ENCODE results near the gene PGS1.
"Not testable (repeated sequence)": the region's sequence is repeated elsewhere in the genome, so short reads cannot be mapped to it uniquely, and the experiment has no call there.

The PGS1 gene

DNA sequence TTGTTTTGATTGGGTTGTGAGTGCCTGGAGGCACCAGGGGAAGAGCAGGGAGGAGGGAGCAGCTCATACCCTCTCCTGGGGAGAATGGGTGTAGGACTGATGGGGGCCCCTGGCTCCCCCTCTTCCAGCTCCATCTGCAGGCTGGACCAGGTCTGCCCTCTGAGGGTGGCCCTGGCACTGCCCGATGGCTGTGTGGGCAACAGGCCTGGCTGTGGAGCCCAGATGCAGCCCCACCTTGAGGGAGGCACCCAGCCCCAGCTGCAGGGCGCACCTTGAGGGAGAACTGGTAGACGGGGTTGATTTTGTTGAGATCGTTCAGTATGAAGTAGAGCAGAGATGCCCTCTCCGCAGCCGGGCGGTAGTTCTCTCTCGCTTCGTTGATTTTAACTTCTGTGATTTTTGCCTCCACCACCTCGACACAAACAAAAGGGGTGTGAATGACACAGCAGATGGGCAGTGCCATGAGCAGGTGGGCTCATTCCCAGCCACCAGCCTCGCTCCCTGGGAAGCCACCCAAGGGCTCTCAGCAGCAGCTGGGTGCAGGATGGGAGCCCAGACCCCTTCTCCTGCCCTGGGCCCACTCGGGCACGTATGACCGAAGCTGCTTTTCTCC is 71.6 kb downstream of the PGS1 start:
- no peak for TF ChIP-seq TAF1 (IDR thresholded peaks at IDR 0.05; ENCODE audit: borderline replicate concordance, low read depth, low read length)
- no peak for TF ChIP-seq POLR2A (IDR thresholded peaks at IDR 0.05; ENCODE audit: low read depth, low read length)
- TF ChIP-seq POLR2AphosphoS5 (IDR thresholded peaks at IDR 0.05; ENCODE audit: low read depth, low read length), result no peak
- FAIRE-seq, result no peak

DNA sequence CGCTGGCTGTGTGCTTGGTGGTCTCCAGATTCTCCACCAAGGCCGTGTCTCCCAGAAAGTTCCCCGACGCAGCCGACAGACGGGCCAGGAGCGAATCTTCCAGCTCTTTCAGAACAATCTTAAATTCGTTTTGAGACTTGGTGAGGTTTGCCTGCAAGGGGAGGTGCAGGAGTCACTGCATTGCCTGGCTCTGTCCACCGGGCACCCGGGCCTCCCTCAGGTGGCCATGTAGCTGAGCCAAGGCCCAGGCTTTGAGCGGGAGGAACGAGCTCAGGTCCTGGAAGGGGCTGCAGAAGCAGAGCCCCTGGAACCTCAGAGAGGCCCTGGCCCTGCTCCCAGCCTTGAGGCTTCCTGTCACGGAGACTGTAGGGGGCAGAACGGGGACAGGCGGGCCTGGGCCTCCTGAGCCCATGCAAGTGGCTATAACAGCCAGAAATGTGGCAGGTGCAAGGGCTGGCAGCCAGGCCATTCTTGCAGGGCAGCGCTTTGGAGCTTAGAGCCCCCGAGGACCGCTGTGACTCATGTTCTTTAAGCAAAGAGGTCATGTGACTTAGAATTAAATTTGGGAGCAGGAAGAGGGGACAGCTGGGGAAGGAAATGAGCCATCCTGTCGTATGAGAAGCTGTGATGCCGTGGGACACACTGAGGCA is 72.4 kb downstream of the PGS1 start:
- TF ChIP-seq POLR2A (IDR thresholded peaks at IDR 0.05; ENCODE audit: low read depth, low read length), result no peak
- TF ChIP-seq POLR2AphosphoS5 (IDR thresholded peaks at IDR 0.05; ENCODE audit: low read depth, low read length), result no peak
- TF ChIP-seq TAF1 (IDR thresholded peaks at IDR 0.05; ENCODE audit: borderline replicate concordance, low read depth, low read length), result no peak
- no peak for DNase-seq (ENCODE audit: insufficient read length)

More for the DNA sequence above, 71.6 kb downstream of the PGS1 start:
- no peak for DNase-seq (ENCODE audit: insufficient read length)

DNA sequence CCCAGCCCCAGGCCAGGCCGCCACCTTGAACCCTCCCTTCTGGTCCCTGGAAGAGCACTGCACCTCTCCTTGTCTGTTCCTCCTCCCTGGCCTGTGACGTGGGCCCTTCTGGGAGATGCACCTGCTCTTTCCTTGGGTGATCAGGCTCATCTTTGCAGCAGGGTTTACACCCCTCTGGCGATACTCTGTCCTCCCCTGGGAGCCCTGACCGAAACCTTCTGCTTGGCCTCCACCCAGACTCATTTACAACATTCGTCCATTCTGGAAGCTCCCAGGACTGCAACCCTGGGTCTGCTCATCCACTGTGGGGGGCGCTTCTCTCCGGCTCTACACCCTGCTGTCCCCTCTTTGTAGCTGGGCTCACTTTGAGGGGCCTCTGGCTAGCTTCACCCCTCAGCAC is 73.3 kb downstream of the PGS1 start:
- TF ChIP-seq POLR2AphosphoS5 (IDR thresholded peaks at IDR 0.05; ENCODE audit: low read depth, low read length), result no peak
- TF ChIP-seq POLR2A (IDR thresholded peaks at IDR 0.05; ENCODE audit: low read depth, low read length), result no peak
- TF ChIP-seq TAF1 (IDR thresholded peaks at IDR 0.05; ENCODE audit: borderline replicate concordance, low read depth, low read length), result no peak
- no peak for FAIRE-seq
- no peak for DNase-seq (ENCODE audit: insufficient read length)

More for the DNA sequence above, 72.4 kb downstream of the PGS1 start:
- FAIRE-seq, result no peak

DNA sequence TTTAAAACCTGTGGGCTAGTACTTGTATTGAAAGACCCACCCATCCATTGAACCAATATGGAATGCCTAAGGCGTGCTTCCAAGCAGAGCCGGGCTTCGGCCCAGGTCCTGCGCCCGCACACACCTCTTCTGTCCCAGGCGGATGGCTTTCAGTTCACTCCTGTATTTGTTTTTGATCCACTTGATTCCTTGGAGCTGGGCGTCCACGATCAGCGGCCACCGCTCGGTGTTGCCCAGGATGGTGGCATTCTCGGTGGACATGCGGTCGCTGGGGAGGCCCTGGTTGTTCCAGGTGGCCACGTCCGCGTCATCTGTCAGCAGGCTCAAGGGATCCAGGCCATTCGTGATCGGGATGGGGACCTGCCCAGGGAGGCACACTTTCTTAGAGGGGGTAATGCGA is 75.9 kb downstream of the PGS1 start:
- TF ChIP-seq POLR2A (IDR thresholded peaks at IDR 0.05; ENCODE audit: low read depth, low read length) (no peak), TAF1 (IDR thresholded peaks at IDR 0.05; ENCODE audit: borderline replicate concordance, low read depth, low read length) (no peak), POLR2AphosphoS5 (IDR thresholded peaks at IDR 0.05; ENCODE audit: low read depth, low read length) (no peak)
- FAIRE-seq (no peak), DNase-seq (ENCODE audit: insufficient read length) (no peak)

DNA sequence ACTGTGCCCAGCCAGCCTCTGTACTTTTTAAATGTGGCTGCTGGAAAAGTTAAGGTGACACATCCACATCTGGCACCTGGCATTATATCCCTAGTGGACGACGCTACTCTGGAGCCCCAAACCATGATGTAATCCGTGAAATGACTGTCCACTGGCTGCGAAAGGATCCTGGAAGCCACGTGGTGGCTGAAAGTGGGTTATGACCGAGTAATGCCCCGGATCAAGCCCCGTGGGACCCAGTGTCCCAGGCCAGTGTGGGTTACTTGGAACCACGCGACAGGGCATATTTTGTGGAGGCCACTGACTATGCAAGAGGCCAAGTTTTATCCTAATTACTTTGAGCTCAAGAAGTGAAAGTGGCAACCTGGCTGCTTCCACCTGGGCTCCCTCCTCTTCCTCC is 79.6 kb downstream of the PGS1 start:
- FAIRE-seq, result no peak
- TF ChIP-seq POLR2A (IDR thresholded peaks at IDR 0.05; ENCODE audit: low read depth, low read length) (no peak), POLR2AphosphoS5 (IDR thresholded peaks at IDR 0.05; ENCODE audit: low read depth, low read length) (no peak)

DNA sequence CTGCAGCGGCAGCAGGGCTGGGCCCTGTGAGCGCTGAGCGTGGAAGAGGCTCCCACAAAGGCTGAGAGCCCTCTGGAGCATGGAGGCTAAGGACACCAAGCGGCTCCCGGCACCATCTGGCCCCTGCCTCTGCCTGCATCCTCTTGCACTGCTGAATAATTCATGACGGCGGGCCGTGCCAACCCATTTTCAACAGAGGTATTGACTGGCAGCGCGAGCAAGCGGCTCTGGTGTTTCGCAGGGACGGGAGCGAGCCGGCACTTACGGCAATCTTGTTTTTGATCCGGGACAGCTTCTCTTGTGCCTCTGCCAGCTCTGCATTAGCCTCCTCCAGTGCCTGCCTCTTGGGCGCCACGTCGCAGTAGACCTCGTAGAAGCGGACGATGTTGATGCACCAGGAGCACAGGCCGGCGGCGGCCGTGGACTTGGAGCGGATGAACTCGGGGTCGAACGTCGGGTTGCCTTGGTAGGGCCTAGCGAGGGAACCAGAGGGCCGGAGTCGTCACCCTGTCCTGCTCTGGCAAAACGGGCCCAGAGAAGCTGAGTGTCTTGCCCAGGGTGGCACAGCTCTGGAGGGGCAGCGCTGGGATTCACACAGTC is 80.4 kb downstream of the PGS1 start:
- TF ChIP-seq POLR2AphosphoS5 (IDR thresholded peaks at IDR 0.05; ENCODE audit: low read depth, low read length) (no peak), POLR2A (IDR thresholded peaks at IDR 0.05; ENCODE audit: low read depth, low read length) (no peak), TAF1 (IDR thresholded peaks at IDR 0.05; ENCODE audit: borderline replicate concordance, low read depth, low read length) (no peak)
- no peak for DNase-seq (ENCODE audit: insufficient read length)
- FAIRE-seq, result no peak

More for the DNA sequence above, 79.6 kb downstream of the PGS1 start:
- no peak for DNase-seq (ENCODE audit: insufficient read length)

DNA sequence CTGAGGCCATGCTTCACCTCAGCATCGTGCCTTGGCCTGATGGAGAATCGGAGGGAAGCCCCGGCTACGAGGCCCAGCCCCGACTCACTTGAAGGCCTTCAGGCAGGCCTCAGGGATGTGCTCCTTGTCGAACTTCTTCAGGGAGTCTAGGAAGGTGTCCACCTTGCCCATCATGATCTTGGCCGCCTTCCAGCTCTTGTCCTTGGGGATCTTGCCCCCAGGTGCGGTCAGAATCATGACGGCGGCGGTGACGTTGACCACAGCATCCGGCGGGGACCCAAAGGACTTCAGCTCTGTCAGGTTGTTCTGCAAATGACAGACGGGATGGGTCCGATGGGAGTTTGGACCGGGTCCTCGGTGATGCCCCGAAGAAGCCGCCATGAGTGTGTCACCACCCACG is 81.2 kb downstream of the PGS1 start:
- no peak for FAIRE-seq
- TF ChIP-seq POLR2A (IDR thresholded peaks at IDR 0.05; ENCODE audit: low read depth, low read length) (no peak), TAF1 (IDR thresholded peaks at IDR 0.05; ENCODE audit: borderline replicate concordance, low read depth, low read length) (no peak), POLR2AphosphoS5 (IDR thresholded peaks at IDR 0.05; ENCODE audit: low read depth, low read length) (no peak)
- DNase-seq (ENCODE audit: insufficient read length), result no peak

DNA sequence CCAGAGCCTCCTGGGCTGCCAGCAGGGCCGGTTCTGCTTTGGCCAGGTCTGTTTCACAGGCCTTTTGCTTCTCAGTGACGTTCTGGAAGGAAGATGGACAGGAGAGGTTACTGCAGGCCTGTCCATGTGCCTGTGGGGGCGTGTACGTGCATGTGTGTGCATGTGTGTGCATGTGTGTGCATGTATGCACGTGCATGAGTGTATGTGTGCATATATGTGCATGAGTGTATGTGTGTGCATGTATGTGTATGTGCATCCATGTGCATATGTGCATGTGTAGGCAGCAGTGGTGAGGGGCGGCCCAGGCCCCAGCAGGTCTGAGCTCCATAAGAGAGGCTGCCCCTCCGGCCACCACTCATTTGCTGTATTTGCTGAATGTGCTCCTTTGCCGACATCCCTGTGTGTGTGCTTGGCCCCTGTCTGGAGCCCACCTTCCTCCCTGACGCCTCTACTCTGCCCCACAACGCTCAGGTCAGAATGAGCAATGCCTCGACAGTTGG is 81.8 kb downstream of the PGS1 start:
- TF ChIP-seq POLR2AphosphoS5 (IDR thresholded peaks at IDR 0.05; ENCODE audit: low read depth, low read length), result no peak
- TF ChIP-seq TAF1 (IDR thresholded peaks at IDR 0.05; ENCODE audit: borderline replicate concordance, low read depth, low read length), result no peak
- no peak for TF ChIP-seq POLR2A (IDR thresholded peaks at IDR 0.05; ENCODE audit: low read depth, low read length)
- FAIRE-seq, result no peak
- DNase-seq (ENCODE audit: insufficient read length), result no peak

DNA sequence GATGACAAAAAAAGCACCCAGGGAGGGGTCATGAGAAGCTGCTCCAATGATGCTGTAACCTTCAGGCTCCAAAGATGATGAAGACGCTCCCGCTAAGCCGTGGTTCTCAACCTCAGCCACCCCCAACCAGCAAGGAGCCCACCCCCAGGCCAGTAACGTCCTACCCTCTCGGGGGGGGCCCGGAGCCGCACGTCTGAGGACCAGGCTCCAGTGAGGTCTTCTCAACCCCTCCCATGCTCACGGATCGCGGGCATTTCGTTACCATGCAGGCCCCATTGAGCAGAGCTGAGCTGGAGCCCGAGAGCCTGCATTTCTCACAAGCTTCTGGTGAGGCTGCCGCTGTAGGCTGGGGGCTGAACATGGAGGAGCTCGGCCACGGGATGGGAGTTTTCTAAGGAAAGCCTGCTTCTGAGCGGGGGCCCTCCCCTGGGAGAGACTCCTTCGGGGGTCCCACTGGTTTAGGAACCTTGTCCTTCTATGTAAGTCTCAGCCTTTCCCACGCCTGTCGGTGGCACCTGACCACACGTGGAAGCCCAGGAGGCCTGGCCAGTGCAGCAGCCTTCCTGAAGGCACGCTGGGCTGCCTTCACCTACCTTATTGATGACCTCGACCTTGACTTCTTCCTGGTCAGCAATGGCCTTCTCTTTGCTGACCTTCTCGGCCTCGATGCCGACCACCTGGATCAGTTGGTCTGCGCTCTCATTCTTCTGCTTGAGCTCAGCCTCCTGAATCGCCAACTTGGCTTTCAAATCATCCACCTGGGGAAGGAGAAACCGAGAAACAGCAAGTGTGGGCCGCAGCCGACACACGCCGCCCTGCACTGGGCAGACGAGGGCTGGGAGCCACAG is 82.7 kb downstream of the PGS1 start:
- FAIRE-seq (no peak), DNase-seq (ENCODE audit: insufficient read length) (no peak)
- TF ChIP-seq POLR2AphosphoS5 (IDR thresholded peaks at IDR 0.05; ENCODE audit: low read depth, low read length) (no peak), POLR2A (IDR thresholded peaks at IDR 0.05; ENCODE audit: low read depth, low read length) (no peak), TAF1 (IDR thresholded peaks at IDR 0.05; ENCODE audit: borderline replicate concordance, low read depth, low read length) (no peak)

DNA sequence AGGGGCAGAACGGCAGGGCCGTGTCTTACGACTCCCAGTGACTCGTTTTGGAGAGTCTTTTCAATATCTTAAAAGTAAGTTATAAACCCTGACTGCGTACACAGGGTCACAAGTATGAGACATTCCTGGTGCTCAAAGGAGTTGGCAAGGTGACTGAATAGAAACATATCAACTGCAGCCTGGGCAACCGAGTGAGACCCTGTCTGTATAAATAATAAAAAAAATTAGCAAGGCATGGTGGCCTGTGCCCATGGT is 83.3 kb downstream of the PGS1 start:
- TF ChIP-seq POLR2A (IDR thresholded peaks at IDR 0.05; ENCODE audit: low read depth, low read length), result no peak
- TF ChIP-seq TAF1 (IDR thresholded peaks at IDR 0.05; ENCODE audit: borderline replicate concordance, low read depth, low read length), result no peak
- TF ChIP-seq POLR2AphosphoS5 (IDR thresholded peaks at IDR 0.05; ENCODE audit: low read depth, low read length), result no peak
- DNase-seq (ENCODE audit: insufficient read length), result no peak
- no peak for FAIRE-seq

DNA sequence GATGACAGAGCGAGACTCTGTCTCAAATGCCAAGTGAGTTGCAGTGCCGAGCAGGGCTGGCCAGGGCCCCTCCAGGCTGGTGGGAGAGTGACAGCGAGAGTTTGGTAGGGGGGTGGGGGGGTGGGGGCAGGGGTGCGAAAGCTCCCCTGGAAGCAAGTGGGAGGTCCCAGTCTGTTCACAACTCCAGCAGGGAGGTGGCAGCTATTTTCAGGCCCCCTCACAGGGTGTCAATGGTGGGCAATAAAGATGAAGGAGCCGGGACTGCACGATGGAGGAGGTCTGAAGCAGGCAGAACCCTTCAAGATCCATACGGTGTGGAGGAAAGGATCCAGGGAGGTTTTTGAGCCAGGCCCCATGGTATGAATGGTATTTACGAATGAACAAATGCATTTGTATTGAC is 83.7 kb downstream of the PGS1 start:
- DNase-seq (ENCODE audit: insufficient read length), result no peak
- no peak for FAIRE-seq
- TF ChIP-seq POLR2AphosphoS5 (IDR thresholded peaks at IDR 0.05; ENCODE audit: low read depth, low read length) (no peak), POLR2A (IDR thresholded peaks at IDR 0.05; ENCODE audit: low read depth, low read length) (no peak), TAF1 (IDR thresholded peaks at IDR 0.05; ENCODE audit: borderline replicate concordance, low read depth, low read length) (no peak)

DNA sequence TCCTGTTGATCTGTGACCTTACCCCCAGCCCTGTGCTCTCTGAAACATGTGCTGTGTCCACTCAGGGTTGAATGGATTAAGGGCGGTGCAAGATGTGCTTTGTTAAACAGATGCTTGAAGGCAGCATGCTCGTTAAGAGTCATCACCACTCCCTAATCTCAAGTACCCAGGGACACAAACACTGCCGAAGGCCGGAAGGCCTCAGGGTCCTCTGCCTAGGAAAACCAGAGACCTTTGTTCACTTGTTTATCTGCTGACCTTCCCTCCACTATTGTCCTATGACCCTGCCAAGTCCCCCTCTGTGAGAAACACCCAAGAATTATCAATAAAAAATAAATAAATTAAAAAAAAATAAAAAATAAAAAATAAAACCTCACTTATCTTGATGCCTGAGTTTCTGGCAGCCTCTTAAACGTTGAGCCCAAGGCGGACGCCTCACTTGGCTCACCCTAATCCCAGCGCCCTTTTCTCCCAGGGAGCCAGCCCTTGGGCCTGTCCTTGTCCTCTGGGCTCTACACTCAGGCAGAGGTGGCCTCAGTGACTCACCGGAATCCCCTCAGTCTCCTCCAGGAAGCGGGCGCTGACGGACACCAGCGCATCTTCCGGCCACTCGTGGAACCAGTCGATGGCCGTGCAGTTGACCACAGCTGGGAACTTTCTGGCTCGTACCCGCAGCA is 87.8 kb downstream of the PGS1 start:
- not testable (repeated sequence) for FAIRE-seq

More for the DNA sequence above, 87.8 kb downstream of the PGS1 start:
- DNase-seq (ENCODE audit: insufficient read length), result not testable (repeated sequence)

Measured in GM12892 (cell line).